ENCODE results near the gene TRIP12. TPM values are rescaled to one million over a fixed set of nuclear protein-coding genes. Genes with fewer than 3 reads are reported as not detected.

The TRIP12 gene
- polyA plus RNA-seq, 3 donors = 22.2 to 56.7 (median 44.0) TPM

DNA sequence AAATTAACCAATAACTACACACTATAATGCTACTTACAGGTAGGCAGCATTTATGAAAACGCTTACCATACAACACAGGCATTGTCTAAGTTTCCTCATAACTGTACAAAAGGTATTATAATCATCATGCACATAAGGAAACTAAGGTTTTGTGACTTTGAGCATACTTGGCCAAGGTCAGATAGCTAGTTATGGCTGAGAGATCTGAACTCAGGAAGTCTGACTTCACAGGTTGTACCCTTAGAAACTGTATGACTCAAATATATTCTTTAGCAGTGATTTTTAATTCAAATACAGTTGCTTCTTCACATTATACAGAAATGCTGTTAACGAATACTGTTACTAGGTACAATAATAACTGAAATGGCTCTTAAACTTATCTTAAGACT lies 89.3 kb downstream of the TRIP12 start:
- Mint-ChIP-seq H3K27ac (no peak overlapping the region), H3K36me3 (peaks cover 64 to 82% of the 10 kb centered on the region in 2 donors), H3K4me3 (no peak overlapping the region), H3K9me3 (peaks cover 0 to 3% (median 0%) of the 10 kb centered on the region in 7 donors), H3K27me3 (ENCODE audit: low read depth in 3 of 3) (peaks cover 0 to 2% (median 0%) of the 10 kb centered on the region in 3 donors), H3K4me1 (no peaks in the 10 kb centered on the region)
- peaks cover 19% of the 10 kb centered on the region for H3K79me2 ChIP-seq (ENCODE audit: insufficient read depth, low read length)
- no peaks in the 10 kb centered on the region for H3K27me3 ChIP-seq (ENCODE audit: control insufficient read depth in 2 of 2, insufficient read depth in 2 of 2, low read length in 2 of 2)
- H2AFZ ChIP-seq (ENCODE audit: insufficient read depth, low read depth, low read length, poor library complexity, severe bottlenecking) = no peak overlapping the region
- intact Hi-C loops (cut with micrococcal nuclease) = no loop called here
- TF ChIP-seq, protein P1, sequence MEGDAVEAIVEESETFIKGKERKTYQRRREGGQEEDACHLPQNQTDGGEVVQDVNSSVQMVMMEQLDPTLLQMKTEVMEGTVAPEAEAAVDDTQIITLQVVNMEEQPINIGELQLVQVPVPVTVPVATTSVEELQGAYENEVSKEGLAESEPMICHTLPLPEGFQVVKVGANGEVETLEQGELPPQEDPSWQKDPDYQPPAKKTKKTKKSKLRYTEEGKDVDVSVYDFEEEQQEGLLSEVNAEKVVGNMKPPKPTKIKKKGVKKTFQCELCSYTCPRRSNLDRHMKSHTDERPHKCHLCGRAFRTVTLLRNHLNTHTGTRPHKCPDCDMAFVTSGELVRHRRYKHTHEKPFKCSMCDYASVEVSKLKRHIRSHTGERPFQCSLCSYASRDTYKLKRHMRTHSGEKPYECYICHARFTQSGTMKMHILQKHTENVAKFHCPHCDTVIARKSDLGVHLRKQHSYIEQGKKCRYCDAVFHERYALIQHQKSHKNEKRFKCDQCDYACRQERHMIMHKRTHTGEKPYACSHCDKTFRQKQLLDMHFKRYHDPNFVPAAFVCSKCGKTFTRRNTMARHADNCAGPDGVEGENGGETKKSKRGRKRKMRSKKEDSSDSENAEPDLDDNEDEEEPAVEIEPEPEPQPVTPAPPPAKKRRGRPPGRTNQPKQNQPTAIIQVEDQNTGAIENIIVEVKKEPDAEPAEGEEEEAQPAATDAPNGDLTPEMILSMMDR (IDR thresholded peaks at IDR 0.05) = no peak
- H4K20me1 ChIP-seq (ENCODE audit: insufficient read depth, low read length) = peaks cover 74% of the 10 kb centered on the region
- H3K4me1 ChIP-seq (ENCODE audit: control insufficient read depth in 1 of 2, insufficient read depth in 2 of 2, low read length in 2 of 2) = no peaks in the 10 kb centered on the region
- peaks cover 73 to 97% of the 10 kb centered on the region in 2 donors for H3K36me3 ChIP-seq (replicated peaks in 1 of 2; ENCODE audit: control insufficient read depth in 1 of 2, insufficient read depth in 2 of 2, low read length in 2 of 2)
- no peak overlapping the region for H3K9ac ChIP-seq (ENCODE audit: insufficient read depth, low read length, poor library complexity, severe bottlenecking)
- no peak for DNase-seq
- H3K4me2 ChIP-seq (replicated peaks; ENCODE audit: extremely low read depth, low read length, poor library complexity, severe bottlenecking) = no peak overlapping the region
- no peaks in the 10 kb centered on the region for H3K9me3 ChIP-seq (replicated peaks in 1 of 2; ENCODE audit: control insufficient read depth in 1 of 2, insufficient read depth in 1 of 2, low read length in 2 of 2)
- no peak overlapping the region for H3K4me3 ChIP-seq (replicated peaks in 1 of 3; ENCODE audit: low read depth in 2 of 3, low read length in 3 of 3)
- WGBS (ENCODE audit: insufficient coverage) = no CpG with 5 or more reads among the region's 2 CpGs
- H3K27ac ChIP-seq (ENCODE audit: low read depth in 1 of 2, low read length in 2 of 2) = no peak overlapping the region

DNA sequence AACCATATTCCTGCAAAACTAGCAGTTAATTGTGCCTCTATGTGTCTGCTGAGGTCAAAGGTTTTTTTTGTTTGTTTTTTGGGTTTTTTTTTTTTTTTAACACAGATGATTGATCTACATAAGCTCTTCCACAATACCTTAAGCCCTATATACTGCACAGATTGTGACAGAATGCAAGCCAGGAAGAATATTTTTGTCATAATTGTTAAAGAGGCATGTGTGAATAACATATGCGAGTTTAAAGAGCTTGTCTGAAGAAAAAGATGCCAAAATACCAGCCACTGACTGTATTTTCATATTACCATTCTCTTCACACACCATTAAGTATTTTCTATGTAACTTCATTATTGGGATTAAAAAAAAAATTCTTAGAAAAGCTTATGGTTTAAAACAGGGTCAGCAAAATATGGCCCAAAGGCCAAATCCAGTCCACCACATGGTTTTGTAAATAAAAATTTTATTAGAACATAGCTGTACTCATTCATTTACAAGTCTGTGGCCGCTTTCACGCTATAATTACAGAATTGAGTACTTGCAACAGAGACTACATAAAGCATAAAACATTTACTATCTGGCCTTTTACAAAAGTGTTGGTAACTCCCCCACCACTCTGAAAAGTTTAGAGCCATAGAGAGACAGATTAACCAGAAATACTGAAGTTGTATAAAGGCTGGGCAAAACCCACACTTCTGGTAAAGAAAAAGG lies 89.9 kb downstream of the TRIP12 start:
- H4K20me1 ChIP-seq (ENCODE audit: insufficient read depth, low read length) = peaks cover 69% of the 10 kb centered on the region
- peaks cover 17% of the 10 kb centered on the region for H3K79me2 ChIP-seq (ENCODE audit: insufficient read depth, low read length)
- no peak overlapping the region for H3K4me2 ChIP-seq (replicated peaks; ENCODE audit: extremely low read depth, low read length, poor library complexity, severe bottlenecking)
- H3K36me3 Mint-ChIP-seq = peaks cover 61 to 82% of the 10 kb centered on the region in 2 donors
- TF ChIP-seq, protein P1 (IDR thresholded peaks at IDR 0.05) = no peak
- no peaks in the 10 kb centered on the region for H3K27me3 ChIP-seq (ENCODE audit: control insufficient read depth in 2 of 2, insufficient read depth in 2 of 2, low read length in 2 of 2)
- no peak overlapping the region for H3K4me3 ChIP-seq (replicated peaks in 1 of 3; ENCODE audit: low read depth in 2 of 3, low read length in 3 of 3)
- no peak for DNase-seq
- H3K27me3 Mint-ChIP-seq (ENCODE audit: low read depth in 3 of 3) = peaks cover 0 to 2% (median 0%) of the 10 kb centered on the region in 3 donors
- H3K9me3 Mint-ChIP-seq = peaks cover 0 to 3% (median 0%) of the 10 kb centered on the region in 7 donors
- peaks cover 74 to 94% of the 10 kb centered on the region in 2 donors for H3K36me3 ChIP-seq (replicated peaks in 1 of 2; ENCODE audit: control insufficient read depth in 1 of 2, insufficient read depth in 2 of 2, low read length in 2 of 2)
- H3K4me1 Mint-ChIP-seq = no peaks in the 10 kb centered on the region
- H3K4me3 Mint-ChIP-seq = no peak overlapping the region
- H3K27ac ChIP-seq (ENCODE audit: low read depth in 1 of 2, low read length in 2 of 2) = no peak overlapping the region
- H3K9me3 ChIP-seq (replicated peaks in 1 of 2; ENCODE audit: control insufficient read depth in 1 of 2, insufficient read depth in 1 of 2, low read length in 2 of 2) = no peaks in the 10 kb centered on the region
- intact Hi-C loops (cut with micrococcal nuclease) = no loop called here
- no CpG with 5 or more reads among the region's 3 CpGs for WGBS (ENCODE audit: insufficient coverage)
- no peak overlapping the region for H2AFZ ChIP-seq (ENCODE audit: insufficient read depth, low read depth, low read length, poor library complexity, severe bottlenecking)
- no peak overlapping the region for H3K27ac Mint-ChIP-seq
- H3K4me1 ChIP-seq (ENCODE audit: control insufficient read depth in 1 of 2, insufficient read depth in 2 of 2, low read length in 2 of 2) = no peaks in the 10 kb centered on the region
- no peak overlapping the region for H3K9ac ChIP-seq (ENCODE audit: insufficient read depth, low read length, poor library complexity, severe bottlenecking)
